Skeletal muscle cell (primary cell): ENCODE measurements around the gene PRKCA.
"Not testable (repeated sequence)": the region's sequence is repeated elsewhere in the genome, so short reads cannot be mapped to it uniquely, and the experiment has no call there.

ENCODE experiments used
- DNase-seq: peaks from one replicate; pipeline ENCODE4 v3.0.0-alpha.2; 2010; ENCODE audit warnings: low read depth
- H3K4me3 ChIP-seq: 2 replicates; pipeline ENCODE4 v1.5.1; 2011; ENCODE audit warnings: low read depth, mild to moderate bottlenecking, control low read depth, low read length, moderate library complexity

PRKCA gene

DNA sequence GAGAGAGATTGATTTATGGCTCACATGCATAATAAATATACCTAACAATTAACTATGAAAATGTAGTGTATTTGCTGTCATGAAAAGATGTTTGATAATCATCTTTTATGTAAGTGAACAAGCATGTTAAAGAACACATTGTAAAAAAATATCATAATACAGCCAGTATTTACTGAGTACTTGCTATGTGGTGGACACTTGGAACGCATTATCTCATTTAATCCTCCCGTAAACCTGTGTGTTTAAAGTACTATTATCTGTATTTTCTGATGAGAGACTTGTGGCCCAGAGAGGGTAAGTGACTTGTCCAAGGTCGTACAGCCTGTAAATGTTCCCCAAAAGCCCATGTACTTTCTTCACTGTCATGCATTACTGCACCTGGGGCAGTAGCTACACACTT lies 70.7 kb downstream of the PRKCA start:
- H3K4me3 ChIP-seq = no peak overlapping the region
- no peak for DNase-seq

- H3K4me3 ChIP-seq = no peak overlapping the region
- no peak for DNase-seq
Measured at GRCh38 chr17:66373944-66374817, 71.8 kb downstream of the PRKCA start.

GRCh38 chr17:66375121-66375520 lies 72.7 kb downstream of the PRKCA start:
- DNase-seq = no peak
- H3K4me3 ChIP-seq = no peak overlapping the region

DNA sequence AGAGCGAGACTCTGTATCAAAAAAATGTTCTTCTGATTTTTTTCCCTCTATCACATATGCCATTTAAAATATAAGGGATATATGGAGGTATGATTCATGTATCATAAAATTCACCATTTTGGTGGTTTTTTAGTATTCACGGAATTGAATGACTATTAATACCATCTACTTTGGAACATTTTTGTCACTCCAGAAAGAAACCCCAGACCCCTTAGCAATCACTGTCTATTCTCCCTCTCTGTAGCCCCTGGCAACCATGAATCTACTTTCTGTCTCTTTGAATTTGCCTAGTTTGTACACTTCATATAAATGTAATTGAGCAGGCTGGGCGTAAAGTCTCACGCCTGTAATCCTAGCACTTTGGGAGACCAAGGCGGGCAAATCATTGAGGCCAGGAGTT lies 75.9 kb downstream of the PRKCA start:
- no peak for DNase-seq
- H3K4me3 ChIP-seq = no peak overlapping the region

DNA sequence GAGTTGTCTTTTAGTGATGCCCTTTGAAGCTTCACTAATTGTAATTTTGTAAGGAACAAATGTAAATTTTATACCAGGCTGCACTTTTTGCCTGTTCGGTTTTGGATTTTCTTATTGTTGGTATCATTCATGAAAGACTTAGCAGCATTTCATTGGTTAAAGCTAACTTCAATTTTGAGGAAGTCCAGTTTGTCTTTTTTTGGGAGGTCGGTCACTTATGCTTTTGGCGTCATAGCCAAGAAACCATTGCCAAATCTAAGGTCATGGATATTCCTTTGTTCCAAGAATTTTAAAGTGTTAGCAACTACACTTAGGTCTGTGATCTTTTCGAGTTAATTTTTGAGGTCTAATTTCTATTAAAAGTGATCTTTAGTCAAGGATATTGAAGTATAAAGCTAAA lies 77.1 kb downstream of the PRKCA start:
- H3K4me3 ChIP-seq = no peak overlapping the region
- no peak for DNase-seq

DNA sequence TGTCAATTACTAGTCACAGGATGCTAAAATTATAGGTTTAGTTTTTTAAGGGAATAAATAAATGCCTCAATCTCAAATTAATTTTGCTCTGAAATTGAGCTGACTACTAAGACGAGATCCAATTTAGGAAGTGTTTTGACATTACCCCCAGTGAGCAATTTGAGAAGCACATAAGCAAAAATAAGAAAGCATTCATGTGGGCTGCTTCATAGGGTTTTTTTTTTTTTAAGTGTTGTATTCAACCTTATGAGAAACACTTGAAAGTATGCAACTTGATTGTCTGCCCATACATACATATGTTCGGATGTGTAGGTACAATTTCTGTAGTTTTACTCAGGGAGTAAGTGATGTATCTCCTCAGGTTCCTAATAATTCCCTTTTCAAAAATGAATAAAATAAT lies 77.6 kb downstream of the PRKCA start:
- no peak overlapping the region for H3K4me3 ChIP-seq
- DNase-seq = no peak

GRCh38 chr17:66381701-66382362 lies 79.4 kb downstream of the PRKCA start:
- DNase-seq = no peak
- no peak overlapping the region for H3K4me3 ChIP-seq

GRCh38 chr17:66383333-66383732 lies 80.9 kb downstream of the PRKCA start:
- DNase-seq = peak; percentile 83
- no peak overlapping the region for H3K4me3 ChIP-seq

GRCh38 chr17:66386498-66387351 lies 84.3 kb downstream of the PRKCA start:
- no peak for DNase-seq
- no peak overlapping the region for H3K4me3 ChIP-seq

GRCh38 chr17:66387392-66387981 lies 85.1 kb downstream of the PRKCA start:
- no peak for DNase-seq
- H3K4me3 ChIP-seq = no peak overlapping the region

GRCh38 chr17:66392783-66393437 lies 90.5 kb downstream of the PRKCA start:
- no peak overlapping the region for H3K4me3 ChIP-seq
- no peak for DNase-seq

DNA sequence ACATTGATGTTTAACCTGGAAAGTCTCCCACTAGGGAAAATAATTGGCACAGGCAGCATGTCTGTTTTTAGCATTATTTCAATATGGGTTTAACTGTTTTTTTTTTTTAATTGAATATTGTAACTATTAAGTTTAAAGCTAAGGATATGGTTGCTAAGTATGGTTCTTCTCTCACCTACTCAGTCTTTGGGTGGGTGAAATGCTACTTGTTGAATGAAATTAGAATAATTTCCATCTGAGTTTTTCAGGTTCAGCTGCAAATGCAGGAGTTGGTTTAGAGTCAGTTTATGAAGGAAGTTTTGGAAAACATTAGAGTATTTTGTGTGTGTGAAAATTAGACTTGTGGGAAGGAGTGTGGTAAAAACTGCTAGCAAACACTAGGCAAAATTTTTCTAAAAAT lies 93.5 kb downstream of the PRKCA start:
- no peak for DNase-seq
- no peak overlapping the region for H3K4me3 ChIP-seq

DNA sequence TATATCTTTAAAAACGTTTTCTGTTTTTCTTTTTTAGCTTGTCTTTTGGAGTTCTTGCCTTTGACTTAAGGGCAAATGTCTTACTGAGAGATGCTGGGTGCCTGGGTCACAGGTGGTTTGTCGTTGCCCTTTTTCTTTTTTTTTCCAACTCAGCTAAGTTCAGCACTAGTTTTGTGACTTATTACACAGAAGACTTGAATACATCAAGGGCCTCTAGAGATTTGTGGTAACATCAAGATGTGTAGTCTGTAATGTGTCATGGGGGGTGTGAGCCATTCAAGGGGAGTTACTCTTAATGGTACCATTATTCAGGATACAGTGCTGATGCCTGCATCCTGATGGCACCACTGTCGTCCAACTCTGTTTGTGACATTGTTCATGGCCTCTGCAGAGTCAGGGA lies 95.1 kb downstream of the PRKCA start:
- H3K4me3 ChIP-seq = no peak overlapping the region
- peak; percentile 53 for DNase-seq

- no peak for DNase-seq
- no peak overlapping the region for H3K4me3 ChIP-seq
Measured at GRCh38 chr17:66398059-66398458, 95.6 kb downstream of the PRKCA start.

GRCh38 chr17:66398617-66399016 lies 96.2 kb downstream of the PRKCA start:
- H3K4me3 ChIP-seq = no peak overlapping the region
- DNase-seq = no peak

DNA sequence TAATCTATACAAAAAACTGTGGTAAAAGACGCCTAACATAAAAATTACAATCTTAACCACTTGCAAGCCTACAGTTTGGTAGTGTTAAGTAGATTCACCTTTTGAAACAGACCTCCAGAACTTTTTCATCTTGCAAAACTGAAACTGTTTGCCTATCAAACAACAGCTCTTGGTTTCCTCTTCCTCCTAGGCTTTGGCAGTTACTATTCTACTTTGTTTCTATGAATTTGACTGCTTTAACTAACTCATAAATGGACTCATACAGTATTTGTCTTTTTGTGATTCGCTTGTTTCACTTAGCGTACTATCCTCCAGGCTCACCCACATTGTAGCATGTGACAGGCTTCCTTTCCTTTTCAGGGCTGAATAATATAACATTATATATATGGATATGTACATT lies 97.0 kb downstream of the PRKCA start:
- DNase-seq = no peak
- H3K4me3 ChIP-seq = no peak overlapping the region

GRCh38 chr17:66400041-66400688 lies 97.8 kb downstream of the PRKCA start:
- not testable (repeated sequence) for DNase-seq, H3K4me3 ChIP-seq

DNA sequence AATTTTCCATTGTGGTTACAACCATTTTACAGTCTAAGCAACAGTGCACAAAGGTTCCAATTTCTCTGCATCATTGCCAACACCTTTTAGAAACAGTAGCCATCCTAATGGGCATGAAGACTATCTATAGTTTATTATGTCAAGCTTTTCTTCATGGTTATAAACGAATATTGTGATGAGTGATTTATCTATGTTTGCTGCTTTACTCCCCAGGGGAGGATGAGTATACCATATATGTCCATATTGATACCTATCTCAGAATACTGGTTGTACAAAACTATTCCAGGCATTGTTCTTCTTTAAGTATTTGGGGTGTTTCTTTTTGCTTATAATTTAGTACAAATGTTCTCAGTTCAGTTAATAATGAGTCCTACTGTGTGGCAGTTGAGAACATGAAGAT lies 98.3 kb downstream of the PRKCA start:
- no peak overlapping the region for H3K4me3 ChIP-seq
- DNase-seq = no peak

GRCh38 chr17:66401364-66401763 lies 99.0 kb downstream of the PRKCA start:
- DNase-seq = no peak
- no peak overlapping the region for H3K4me3 ChIP-seq
